ENCODE measurements around the gene SLC10A1.

DNA sequence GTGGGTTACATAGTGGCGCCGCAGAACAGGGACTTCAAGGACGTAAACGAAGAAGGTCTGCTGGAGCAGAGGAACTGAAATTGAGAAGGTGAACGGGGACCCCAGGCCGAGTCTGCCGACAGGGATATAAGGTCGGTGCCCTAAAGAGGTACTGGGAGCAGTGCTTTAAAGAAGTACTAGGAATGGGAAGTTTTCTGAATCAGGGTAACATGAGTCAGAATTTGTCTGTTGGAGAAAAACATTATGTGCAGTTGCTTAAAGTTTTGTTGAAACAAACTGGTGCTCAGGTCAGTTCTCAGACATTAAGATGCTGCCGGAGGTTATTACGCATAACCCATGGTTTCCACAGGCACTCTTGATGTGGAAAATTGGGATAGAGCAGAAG is 14.8 kb upstream of the SLC10A1 start:
- no peak for TF ChIP-seq GATA3 (IDR thresholded peaks at IDR 0.05; ENCODE audit: low read depth, low read length)
- no peak for TF ChIP-seq GATA2 (IDR thresholded peaks at IDR 0.05; ENCODE audit: low read depth, low read length)

All from SH-SY5Y (cell line).